HG02763 (cell line): ENCODE results near the gene ARNT2.

ENCODE experiments used
- ATAC-seq: cut with Tn5 transposase; IDR thresholded peaks from one replicate; pipeline ENCODE4 v1.9.1; 2021; ENCODE audit warnings: mild to moderate bottlenecking, moderate library complexity; ENCODE audit not compliant: unreplicated experiment

The ARNT2 gene

GRCh38 chr15:80609091-80609490 lies 204.9 kb downstream of the ARNT2 start:
- no peak for ATAC-seq

GRCh38 chr15:80609512-80609946 lies 205.3 kb downstream of the ARNT2 start:
- no peak for ATAC-seq

- ATAC-seq, result no peak
Measured at GRCh38 chr15:80611543-80612080, 207.4 kb downstream of the ARNT2 start.

- ATAC-seq, result no peak
Measured at GRCh38 chr15:80612118-80612823, 208.1 kb downstream of the ARNT2 start.

- ATAC-seq, result no peak
Measured at GRCh38 chr15:80613762-80614365, 209.7 kb downstream of the ARNT2 start.

GRCh38 chr15:80614711-80615360 lies 210.7 kb downstream of the ARNT2 start:
- ATAC-seq, result no peak

- ATAC-seq, result no peak
Measured at GRCh38 chr15:80615361-80615736, 211.2 kb downstream of the ARNT2 start.

GRCh38 chr15:80615783-80616391 lies 211.7 kb downstream of the ARNT2 start:
- no peak for ATAC-seq

GRCh38 chr15:80618685-80619400 lies 214.7 kb downstream of the ARNT2 start:
- ATAC-seq, result no peak

- no peak for ATAC-seq
Measured at GRCh38 chr15:80619680-80620079, 215.5 kb downstream of the ARNT2 start.

- ATAC-seq, result no peak
Measured at GRCh38 chr15:80620141-80620540, 216.0 kb downstream of the ARNT2 start.

- no peak for ATAC-seq
Measured at GRCh38 chr15:80620931-80621330, 216.7 kb downstream of the ARNT2 start.

- ATAC-seq, result no peak
Measured at GRCh38 chr15:80626643-80627120, 222.5 kb downstream of the ARNT2 start.

GRCh38 chr15:80629355-80629754 lies 225.2 kb downstream of the ARNT2 start:
- ATAC-seq, result no peak

GRCh38 chr15:80630981-80631380 lies 226.8 kb downstream of the ARNT2 start:
- no peak for ATAC-seq

GRCh38 chr15:80633221-80633620 lies 229.0 kb downstream of the ARNT2 start:
- no peak for ATAC-seq

- ATAC-seq, result no peak
Measured at GRCh38 chr15:80635953-80636352, 231.8 kb downstream of the ARNT2 start.

- ATAC-seq, result no peak
Measured at GRCh38 chr15:80636675-80637074, 232.5 kb downstream of the ARNT2 start.

GRCh38 chr15:80637747-80638146 lies 233.6 kb downstream of the ARNT2 start:
- no peak for ATAC-seq

GRCh38 chr15:80638553-80639167 lies 234.5 kb downstream of the ARNT2 start:
- ATAC-seq, result no peak
